Measurements from ENCODE around the gene NACC1. TPM values are rescaled to one million over a fixed set of nuclear protein-coding genes. Genes with fewer than 3 reads are reported as not detected.

Gene NACC1
- total and polyA plus RNA-seq, 2 of the 8 experiments (the other 6 are each of a cell fraction or from before 2014, with no cell fraction given): 234 to 301 TPM

DNA sequence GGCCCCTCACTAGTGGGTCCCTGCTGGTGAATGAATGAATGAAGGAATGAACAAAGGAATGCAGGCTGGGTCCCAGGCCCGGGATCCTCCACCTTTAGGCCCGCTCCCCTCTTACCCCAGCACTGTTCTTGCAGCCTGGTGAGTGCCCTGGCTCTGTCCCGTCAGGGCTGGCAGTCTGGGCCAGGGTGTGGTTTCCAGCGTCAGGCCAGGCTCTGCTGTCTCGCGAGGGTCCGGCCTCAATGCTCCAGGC lies 15.7 kb upstream of the NACC1 start (continued):
- TF ChIP-seq, protein P1, sequence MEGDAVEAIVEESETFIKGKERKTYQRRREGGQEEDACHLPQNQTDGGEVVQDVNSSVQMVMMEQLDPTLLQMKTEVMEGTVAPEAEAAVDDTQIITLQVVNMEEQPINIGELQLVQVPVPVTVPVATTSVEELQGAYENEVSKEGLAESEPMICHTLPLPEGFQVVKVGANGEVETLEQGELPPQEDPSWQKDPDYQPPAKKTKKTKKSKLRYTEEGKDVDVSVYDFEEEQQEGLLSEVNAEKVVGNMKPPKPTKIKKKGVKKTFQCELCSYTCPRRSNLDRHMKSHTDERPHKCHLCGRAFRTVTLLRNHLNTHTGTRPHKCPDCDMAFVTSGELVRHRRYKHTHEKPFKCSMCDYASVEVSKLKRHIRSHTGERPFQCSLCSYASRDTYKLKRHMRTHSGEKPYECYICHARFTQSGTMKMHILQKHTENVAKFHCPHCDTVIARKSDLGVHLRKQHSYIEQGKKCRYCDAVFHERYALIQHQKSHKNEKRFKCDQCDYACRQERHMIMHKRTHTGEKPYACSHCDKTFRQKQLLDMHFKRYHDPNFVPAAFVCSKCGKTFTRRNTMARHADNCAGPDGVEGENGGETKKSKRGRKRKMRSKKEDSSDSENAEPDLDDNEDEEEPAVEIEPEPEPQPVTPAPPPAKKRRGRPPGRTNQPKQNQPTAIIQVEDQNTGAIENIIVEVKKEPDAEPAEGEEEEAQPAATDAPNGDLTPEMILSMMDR (IDR thresholded peaks at IDR 0.05; ENCODE audit: control extremely low read depth in 1 of 3, insufficient read depth in 1 of 3, low read depth in 1 of 3, low read length in 3 of 3): no peak
- no peak for TF ChIP-seq SP4 (IDR thresholded peaks at IDR 0.05; ENCODE audit: low read length)
- TF ChIP-seq ZNF274 (IDR thresholded peaks at IDR 0.05; ENCODE audit: borderline replicate concordance, extremely low read depth, low read length): no peak
- no peak for TF ChIP-seq HDAC2 (IDR thresholded peaks at IDR 0.05; ENCODE audit: borderline replicate concordance in 1 of 2, low read depth in 2 of 2, low read length in 2 of 2)
- TF ChIP-seq RAD21 (IDR thresholded peaks at IDR 0.05 in 1 of 2, conservative IDR thresholded peaks at IDR 0.05 in 1 of 2; ENCODE audit: low read depth in 2 of 2, low read length in 2 of 2): no peak
- TF ChIP-seq NRF1 (IDR thresholded peaks at IDR 0.05; ENCODE audit: low read depth, low read length): no peak
- TF ChIP-seq JUN (IDR thresholded peaks at IDR 0.05; ENCODE audit: low read depth, low read length): no peak

Data from H1 (cell line).